Endothelial cell (in vitro differentiated cells): ENCODE data around the gene PRDM15. TPM values are rescaled to one million over a fixed set of nuclear protein-coding genes. Genes with fewer than 3 reads are reported as not detected.

Experiments
- DNase-seq: peaks from one replicate; pipeline ENCODE4 v3.0.0; 2021; ENCODE audit warnings: low spot score
- H3K27ac Mint-ChIP-seq: one replicate; pipeline ENCODE4 v1.8.0; 2021; ENCODE audit warnings: mixed read lengths, inconsistent platforms; ENCODE audit not compliant: unreplicated experiment
- H3K27me3 Mint-ChIP-seq: one replicate; pipeline ENCODE4 v1.8.0; 2021; ENCODE audit warnings: mild to moderate bottlenecking, moderate library complexity, mixed read lengths, inconsistent platforms; ENCODE audit not compliant: unreplicated experiment
- H3K36me3 Mint-ChIP-seq: one replicate; pipeline ENCODE4 v1.8.0; 2021; ENCODE audit warnings: mild to moderate bottlenecking, low read depth, mixed read lengths, inconsistent platforms; ENCODE audit not compliant: unreplicated experiment
- H3K4me1 Mint-ChIP-seq: one replicate; pipeline ENCODE4 v1.8.0; 2021; ENCODE audit warnings: mild to moderate bottlenecking, mixed read lengths, inconsistent platforms; ENCODE audit not compliant: unreplicated experiment
- H3K4me3 Mint-ChIP-seq: one replicate; pipeline ENCODE4 v1.8.0; 2021; ENCODE audit warnings: mild to moderate bottlenecking, mixed read lengths, inconsistent platforms; ENCODE audit not compliant: unreplicated experiment
- H3K9me3 Mint-ChIP-seq: one replicate; pipeline ENCODE4 v1.8.0; 2021; ENCODE audit warnings: mixed read lengths, inconsistent platforms; ENCODE audit not compliant: unreplicated experiment
- CTCF ChIP-seq: fragments of 200-600 bp; sonication (generic); IDR thresholded peaks from one replicate; pipeline ENCODE4 v1.5.0; 2021; ENCODE audit warnings: antibody characterized with exemption; ENCODE audit not compliant: unreplicated experiment
- total RNA-seq: library from RNA; stranded (reverse); fragmentation: NEBNext Ultra II Directional; extraction: Animal tissue kit (Norgen Biotek cat#: 25700); gene quantifications from one replicate; pipeline ENCODE4 v1.2.1, GENCODE V29; 2021; ENCODE audit not compliant: unreplicated experiment

PRDM15 gene
- total RNA-seq, 1 donor from 2014 or later = 7.5 TPM

GRCh38 chr21:41836166-41837015 lies 42.8 kb downstream of the PRDM15 start:
- Mint-ChIP-seq H3K9me3 (no peaks in the 10 kb centered on the region), H3K4me1 (no peaks in the 10 kb centered on the region), H3K36me3 (peaks cover 19% of the 10 kb centered on the region), H3K4me3 (no peak overlapping the region), H3K27me3 (peaks cover 2% of the 10 kb centered on the region), H3K27ac (no peak overlapping the region)
- no peak for DNase-seq
- no peak for TF ChIP-seq CTCF

- Mint-ChIP-seq H3K4me1 (no peaks in the 10 kb centered on the region), H3K27me3 (peaks cover 2% of the 10 kb centered on the region), H3K27ac (no peak overlapping the region)
Measured at GRCh38 chr21:41835711-41836154, 43.4 kb downstream of the PRDM15 start.

GRCh38 chr21:41834926-41835663 lies 44.0 kb downstream of the PRDM15 start:
- H3K27ac Mint-ChIP-seq = no peak overlapping the region
- H3K9me3 Mint-ChIP-seq = no peaks in the 10 kb centered on the region
- no peak overlapping the region for H3K4me3 Mint-ChIP-seq
- peaks cover 10% of the 10 kb centered on the region for H3K36me3 Mint-ChIP-seq
- H3K27me3 Mint-ChIP-seq = peaks cover 2% of the 10 kb centered on the region
- no peak for DNase-seq
- H3K4me1 Mint-ChIP-seq = no peaks in the 10 kb centered on the region
- no peak for TF ChIP-seq CTCF

More at GRCh38 chr21:41835711-41836154, 43.4 kb downstream of the PRDM15 start:
- TF ChIP-seq CTCF = no peak
- H3K9me3 Mint-ChIP-seq = no peaks in the 10 kb centered on the region
- DNase-seq = no peak
- peaks cover 15% of the 10 kb centered on the region for H3K36me3 Mint-ChIP-seq
- H3K4me3 Mint-ChIP-seq = no peak overlapping the region

- Mint-ChIP-seq H3K9me3 (no peaks in the 10 kb centered on the region), H3K4me3 (no peak overlapping the region), H3K36me3 (peaks cover 10% of the 10 kb centered on the region), H3K4me1 (no peaks in the 10 kb centered on the region), H3K27ac (no peak overlapping the region), H3K27me3 (no peaks in the 10 kb centered on the region)
- no peak for TF ChIP-seq CTCF
- no peak for DNase-seq
Measured at GRCh38 chr21:41834252-41834925, 44.8 kb downstream of the PRDM15 start.
